ENCODE data around the gene UGCG.
"Not testable (repeated sequence)": the region's sequence is repeated elsewhere in the genome, so short reads cannot be mapped to it uniquely, and the experiment has no call there.

The UGCG gene

GRCh38 chr9:111955048-111955447 lies 58.4 kb downstream of the UGCG start:
- no peak for DNase-seq (ENCODE audit: low read depth)

- peak; percentile 98 for DNase-seq (ENCODE audit: low read depth)
These were observed 61.4 kb downstream of the UGCG start for GRCh38 chr9:111957856-111958631.

GRCh38 chr9:111959468-111960359 lies 63.1 kb downstream of the UGCG start:
- peak; percentile 98 for DNase-seq (ENCODE audit: low read depth)

- not testable (repeated sequence) for DNase-seq (ENCODE audit: low read depth)
These were observed 63.9 kb downstream of the UGCG start for GRCh38 chr9:111960485-111960884.

- DNase-seq (ENCODE audit: low read depth) = no peak
These were observed 64.4 kb downstream of the UGCG start for GRCh38 chr9:111961009-111961408.

- DNase-seq (ENCODE audit: low read depth) = no peak
These were observed 65.0 kb downstream of the UGCG start for GRCh38 chr9:111961575-111961974.

GRCh38 chr9:111962021-111962420 lies 65.4 kb downstream of the UGCG start:
- DNase-seq (ENCODE audit: low read depth) = no peak

- DNase-seq (ENCODE audit: low read depth) = no peak
These were observed 67.4 kb downstream of the UGCG start for GRCh38 chr9:111963995-111964394.

GRCh38 chr9:111965566-111966019 lies 69.0 kb downstream of the UGCG start:
- peak; percentile 91 for DNase-seq (ENCODE audit: low read depth)

- no peak for DNase-seq (ENCODE audit: low read depth)
These were observed 69.6 kb downstream of the UGCG start for GRCh38 chr9:111966124-111966723.

GRCh38 chr9:111966861-111967291 lies 70.3 kb downstream of the UGCG start:
- no peak for DNase-seq (ENCODE audit: low read depth)

GRCh38 chr9:111967621-111968020 lies 71.0 kb downstream of the UGCG start:
- no peak for DNase-seq (ENCODE audit: low read depth)

- no peak for DNase-seq (ENCODE audit: low read depth)
These were observed 72.4 kb downstream of the UGCG start for GRCh38 chr9:111969061-111969460.

- DNase-seq (ENCODE audit: low read depth) = no peak
These were observed 73.0 kb downstream of the UGCG start for GRCh38 chr9:111969622-111970021.

GRCh38 chr9:111970827-111971226 lies 74.2 kb downstream of the UGCG start:
- no peak for DNase-seq (ENCODE audit: low read depth)

- peak; percentile 66 for DNase-seq (ENCODE audit: low read depth)
These were observed 77.6 kb downstream of the UGCG start for GRCh38 chr9:111974092-111974681.

GRCh38 chr9:111975709-111976108 lies 79.1 kb downstream of the UGCG start:
- no peak for DNase-seq (ENCODE audit: low read depth)

GRCh38 chr9:111978616-111979015 lies 82.0 kb downstream of the UGCG start:
- no peak for DNase-seq (ENCODE audit: low read depth)

- no peak for DNase-seq (ENCODE audit: low read depth)
These were observed 82.9 kb downstream of the UGCG start for GRCh38 chr9:111979561-111979960.

GRCh38 chr9:111980398-111980797 lies 83.8 kb downstream of the UGCG start:
- DNase-seq (ENCODE audit: low read depth) = no peak

- DNase-seq (ENCODE audit: low read depth) = no peak
These were observed 86.9 kb downstream of the UGCG start for GRCh38 chr9:111983484-111983908.

Data from GM04503 (cell line).